ENCODE measurements around the gene ZNF175. TPM values are rescaled to one million over a fixed set of nuclear protein-coding genes. Genes with fewer than 3 reads are reported as not detected.

ZNF175 gene
- total and polyA plus RNA-seq, 10 of the 15 experiments (the other 5 are each of a cell fraction or from before 2014, with no cell fraction given): 1.5 to 12.0 (median 4.1) TPM

DNA sequence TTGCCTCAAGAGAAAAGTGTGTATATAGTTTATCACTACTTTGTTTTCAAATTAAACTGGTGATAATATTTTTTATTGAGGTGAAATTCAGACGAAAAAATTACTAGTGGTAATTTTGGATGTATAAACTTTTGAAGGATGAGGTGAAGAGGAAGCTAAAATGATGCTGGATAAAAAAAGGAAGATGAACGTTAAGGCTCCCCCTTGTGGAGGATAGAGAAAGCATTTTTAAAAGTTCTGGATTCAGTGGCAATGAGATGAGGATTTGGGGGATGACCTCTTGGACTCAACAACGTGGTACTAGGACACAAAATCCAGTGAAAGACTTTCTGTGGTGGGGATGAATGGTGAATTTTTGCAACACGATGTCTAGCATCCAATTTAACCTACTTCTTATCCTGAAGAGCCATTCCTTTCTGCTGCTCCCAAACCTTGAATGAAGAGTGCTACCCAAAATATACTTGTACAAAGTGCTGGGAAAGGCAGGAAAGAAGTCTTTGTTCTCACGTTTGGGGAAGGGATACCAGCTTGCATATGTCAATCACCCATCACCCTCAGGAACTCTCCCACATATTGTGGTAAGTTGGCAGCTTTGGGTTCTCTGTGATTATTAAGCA, 66.4 kb downstream of the ZNF175 start:
- ChIA-PET RAD21 (ENCODE audit: unreplicated experiment) (interaction anchor here (0.5 to 1.0 kb wide), 2 partner anchors 165 to 217 kb away, joined by 3 to 4 read pairs; no protein-coding TSS in a partner anchor), CTCF (interaction anchor here (1.0 to 1.9 kb wide), 4 partner anchors 14 to 165 kb away, joined by 3 to 5 read pairs (median 4); no protein-coding TSS in a partner anchor), SMC1A (ENCODE audit: uncharacterized antibody, unreplicated experiment) (interaction anchor here (1.0 to 2.4 kb wide), 3 partner anchors 122 to 164 kb away, joined by 3 to 6 read pairs (median 5); no protein-coding TSS in a partner anchor), POLR2A (no interaction called here)
- H3K27me3 ChIP-seq (replicated peaks in 1 of 2; ENCODE audit: control insufficient read depth in 2 of 2, insufficient read depth in 2 of 2, low read length in 1 of 2): no peaks in the 10 kb centered on the region
- no peaks in the 10 kb centered on the region for H3K4me1 ChIP-seq (ENCODE audit: control insufficient read depth, insufficient read depth, low read length)
- H3K79me2 ChIP-seq (ENCODE audit: control insufficient read depth, insufficient read depth, low read length): no peaks in the 10 kb centered on the region
- no peaks in the 10 kb centered on the region for H4K20me1 ChIP-seq (ENCODE audit: control insufficient read depth, insufficient read depth)
- no peak for TF ChIP-seq ZBED1 (IDR thresholded peaks at IDR 0.05; ENCODE audit: borderline replicate concordance)
- TF ChIP-seq RAD21 (IDR thresholded peaks at IDR 0.05; ENCODE audit: insufficient read depth, low read depth, low read length): peak; percentile 48
- no peak for TF ChIP-seq NRF1 (conservative IDR thresholded peaks at IDR 0.05; ENCODE audit: low read depth, low read length)
- TF ChIP-seq SMC3 (IDR thresholded peaks at IDR 0.05; ENCODE audit: borderline replicate concordance, low read length): peak; percentile 22; the same call in 1 of the 2 replicates
- TF ChIP-seq, protein P1, sequence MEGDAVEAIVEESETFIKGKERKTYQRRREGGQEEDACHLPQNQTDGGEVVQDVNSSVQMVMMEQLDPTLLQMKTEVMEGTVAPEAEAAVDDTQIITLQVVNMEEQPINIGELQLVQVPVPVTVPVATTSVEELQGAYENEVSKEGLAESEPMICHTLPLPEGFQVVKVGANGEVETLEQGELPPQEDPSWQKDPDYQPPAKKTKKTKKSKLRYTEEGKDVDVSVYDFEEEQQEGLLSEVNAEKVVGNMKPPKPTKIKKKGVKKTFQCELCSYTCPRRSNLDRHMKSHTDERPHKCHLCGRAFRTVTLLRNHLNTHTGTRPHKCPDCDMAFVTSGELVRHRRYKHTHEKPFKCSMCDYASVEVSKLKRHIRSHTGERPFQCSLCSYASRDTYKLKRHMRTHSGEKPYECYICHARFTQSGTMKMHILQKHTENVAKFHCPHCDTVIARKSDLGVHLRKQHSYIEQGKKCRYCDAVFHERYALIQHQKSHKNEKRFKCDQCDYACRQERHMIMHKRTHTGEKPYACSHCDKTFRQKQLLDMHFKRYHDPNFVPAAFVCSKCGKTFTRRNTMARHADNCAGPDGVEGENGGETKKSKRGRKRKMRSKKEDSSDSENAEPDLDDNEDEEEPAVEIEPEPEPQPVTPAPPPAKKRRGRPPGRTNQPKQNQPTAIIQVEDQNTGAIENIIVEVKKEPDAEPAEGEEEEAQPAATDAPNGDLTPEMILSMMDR (IDR thresholded peaks at IDR 0.05 in 2 of 3, conservative IDR thresholded peaks at IDR 0.05 in 1 of 3; ENCODE audit: control insufficient read depth in 2 of 3, extremely low read depth in 1 of 3, insufficient read depth in 1 of 3, low read depth in 3 of 3, low read length in 3 of 3): peak; percentile 17 to 32 (median 31); a peak in 4 of 6 replicates
- H2AFZ ChIP-seq (ENCODE audit: control insufficient read depth, low read depth, low read length): no peak overlapping the region
- BruUV-seq (replicated peaks): no TSS peak
- in situ Hi-C loops (cut with MboI) (no loop called here), intact Hi-C loops (cut with micrococcal nuclease; ENCODE audit: unreplicated experiment) (no loop called here)
- 0% methylated on average over 4 of the region's 5 CpGs for WGBS (ENCODE audit: insufficient coverage, insufficient replicate concordance, low lambda C conversion rate, missing lambda C conversion rate)
- H3K9ac ChIP-seq (ENCODE audit: control insufficient read depth, insufficient read depth, low read length): no peak overlapping the region
- no peaks in the 10 kb centered on the region; the same call in 2 of the 3 replicates for H3K9me3 ChIP-seq (replicated peaks; ENCODE audit: control insufficient read depth, insufficient read depth, low read length)
- FAIRE-seq (no peak), DNase-seq (ENCODE audit: low read depth, low spot score) (no peak), ATAC-seq (no peak)
- H3K27ac ChIP-seq (ENCODE audit: control insufficient read depth, insufficient read depth): no peak overlapping the region
- H3K36me3 ChIP-seq (ENCODE audit: control insufficient read depth in 2 of 2, insufficient read depth in 2 of 2, low read length in 1 of 2): no peaks in the 10 kb centered on the region
- no peak overlapping the region for H3K4me3 ChIP-seq
- H3K4me2 ChIP-seq (ENCODE audit: control insufficient read depth, insufficient read depth): no peak overlapping the region
